Sigmoid colon (tissue), 7 donors: Measurements from ENCODE around the gene PPM1K. TPM values are rescaled to one million over a fixed set of nuclear protein-coding genes. Genes with fewer than 3 reads are reported as not detected.
"Not testable (repeated sequence)": the region's sequence is repeated elsewhere in the genome, so short reads cannot be mapped to it uniquely, and the experiment has no call there.

ENCODE experiments used
- DNase-seq: peaks from one replicate; pipeline ENCODE4 v3.0.0-alpha.2; 2019
- H3K27ac ChIP-seq, 4 donors: fragments of 200-600 bp; sonication (generic); one replicate each; pipeline ENCODE4 v1.5.1; 2016 to 2019; ENCODE audit warnings: mild to moderate bottlenecking in 1 of 4
- H3K27me3 ChIP-seq, 3 donors: fragments of 200-600 bp; sonication (generic); one replicate each; pipeline ENCODE4 v1.5.1; 2019; ENCODE audit warnings: mild to moderate bottlenecking in 1 of 3
- H3K36me3 ChIP-seq, 4 donors: fragments of 200-600 bp; sonication (generic); one replicate each; pipeline ENCODE4 v1.5.1; 2016 to 2019
- H3K4me1 ChIP-seq, 4 donors: fragments of 200-600 bp; sonication (generic); one replicate each; pipeline ENCODE4 v1.5.1; 2017 to 2019
- H3K4me3 ChIP-seq, 4 donors: fragments of 200-600 bp; sonication (generic); one replicate each; pipeline ENCODE4 v1.5.1; 2017 to 2019; ENCODE audit warnings: mild to moderate bottlenecking in 2 of 4, moderate library complexity in 1 of 4
- H3K9me3 ChIP-seq, 4 donors: fragments of 200-600 bp in 3 of 4; sonication (generic) in 3 of 4; one replicate each; pipeline versions ENCODE4 v1.5.1 to v1.6.1; 2013 to 2019
- EP300 ChIP-seq, 4 donors: sonication (generic); formaldehyde crosslinking; IDR thresholded peaks; one replicate each; pipeline ENCODE4 v1.6.1; 2017; ENCODE audit warnings: antibody characterized with exemption in 4 of 4
- POLR2A ChIP-seq, 2 donors: fragments of 450-650 bp; IDR thresholded peaks; one replicate each; pipeline ENCODE4 v1.6.1; 2016; ENCODE audit warnings: antibody characterized with exemption in 2 of 2, mild to moderate bottlenecking in 2 of 2, moderate library complexity in 2 of 2
- POLR2AphosphoS5 ChIP-seq, 4 donors: sonication (generic); formaldehyde crosslinking; IDR thresholded peaks; one replicate each; pipeline ENCODE4 v1.6.1; 2017; ENCODE audit warnings: antibody characterized with exemption in 4 of 4
- WGBS, 2 donors: extraction: QIAGEN DNeasy Blood & Tissue Kit; methylation state at CpG; one replicate each; pipeline ENCODE4 v1.1.7; 2013; 5-methylcytosine and 5-hydroxymethylcytosine counted together
- intact Hi-C: fragments of 100-400 bp; cut with DNase I; formaldehyde crosslinking; loops from one replicate; pipeline ENCODE4 v1.15.1; 2023
- polyA plus RNA-seq, 3 donors: library from polyadenylated mRNA; stranded (reverse); fragments of 200-250 nt; gene quantifications; one replicate each; pipeline ENCODE4 v1.2.3, GENCODE V29; 2013
- total RNA-seq, 4 donors: library from RNA; depleted of rRNA; stranded (reverse); fragments of >200 nt; gene quantifications; one replicate each; pipeline ENCODE4 v1.1.0, GENCODE V29; 2016
- TF ChIP-seq, protein P1 (sequence below), 4 experiments: fragments of 450-650 bp in 3 of 4; fragments of 200-600 bp in 1 of 4; IDR thresholded peaks; one replicate each; pipeline ENCODE4 v1.5.1; 2016 to 2019; ENCODE audit warnings: antibody characterized with exemption in 4 of 4, mild to moderate bottlenecking in 3 of 4, moderate library complexity in 2 of 4
- donor health status: healthy with polysubstance abuse.
- donor health status: Bipolar disorder and iron deficiency.
- donor health status: healthy.

The PPM1K gene
- total and polyA plus RNA-seq, 7 donors, result 1.6 to 16.8 (median 14.7) TPM

DNA sequence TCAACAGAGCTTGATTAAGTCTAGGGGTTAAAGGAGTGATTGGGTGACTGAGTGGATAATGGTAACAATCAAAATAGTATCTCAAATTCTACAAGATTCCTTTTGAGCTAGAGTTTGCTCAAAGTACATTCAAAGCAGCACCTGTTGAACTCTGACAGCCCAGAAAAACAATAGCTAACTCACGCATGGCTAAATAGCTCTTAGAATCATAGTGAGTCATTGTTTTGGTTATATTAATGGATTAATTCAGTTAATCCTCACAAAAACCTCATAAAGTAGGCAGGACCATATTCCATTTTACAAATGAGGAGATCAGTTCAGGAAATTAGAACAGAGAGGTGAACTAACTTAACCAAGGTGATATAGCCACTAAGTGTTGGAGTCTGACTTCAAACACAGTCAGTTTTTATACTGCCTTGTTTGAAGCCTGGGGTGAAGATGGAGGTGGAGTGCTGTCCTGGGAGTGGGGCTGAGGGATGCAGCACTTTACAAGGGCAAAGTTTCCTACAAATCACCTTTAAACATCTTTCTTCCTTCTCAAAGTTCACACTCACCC is 35.9 kb upstream of the PPM1K start:
- H3K4me1 ChIP-seq, result peaks cover 0 to 4% (median 0%) of the 10 kb centered on the region in 4 donors
- no peaks in the 10 kb centered on the region for H3K27me3 ChIP-seq
- DNase-seq, result no peak
- no peak overlapping the region for H3K4me3 ChIP-seq
- WGBS, 2 donors, result 57 to 58% methylated on average over 1 of the region's 1 CpG
- H3K9me3 ChIP-seq, result no peaks in the 10 kb centered on the region
- intact Hi-C loops, result no loop called here
- TF ChIP-seq POLR2AphosphoS5 (IDR thresholded peaks at IDR 0.05) (no peak), EP300 (IDR thresholded peaks at IDR 0.05) (no peak), POLR2A (IDR thresholded peaks at IDR 0.05) (no peak)
- TF ChIP-seq, protein P1, sequence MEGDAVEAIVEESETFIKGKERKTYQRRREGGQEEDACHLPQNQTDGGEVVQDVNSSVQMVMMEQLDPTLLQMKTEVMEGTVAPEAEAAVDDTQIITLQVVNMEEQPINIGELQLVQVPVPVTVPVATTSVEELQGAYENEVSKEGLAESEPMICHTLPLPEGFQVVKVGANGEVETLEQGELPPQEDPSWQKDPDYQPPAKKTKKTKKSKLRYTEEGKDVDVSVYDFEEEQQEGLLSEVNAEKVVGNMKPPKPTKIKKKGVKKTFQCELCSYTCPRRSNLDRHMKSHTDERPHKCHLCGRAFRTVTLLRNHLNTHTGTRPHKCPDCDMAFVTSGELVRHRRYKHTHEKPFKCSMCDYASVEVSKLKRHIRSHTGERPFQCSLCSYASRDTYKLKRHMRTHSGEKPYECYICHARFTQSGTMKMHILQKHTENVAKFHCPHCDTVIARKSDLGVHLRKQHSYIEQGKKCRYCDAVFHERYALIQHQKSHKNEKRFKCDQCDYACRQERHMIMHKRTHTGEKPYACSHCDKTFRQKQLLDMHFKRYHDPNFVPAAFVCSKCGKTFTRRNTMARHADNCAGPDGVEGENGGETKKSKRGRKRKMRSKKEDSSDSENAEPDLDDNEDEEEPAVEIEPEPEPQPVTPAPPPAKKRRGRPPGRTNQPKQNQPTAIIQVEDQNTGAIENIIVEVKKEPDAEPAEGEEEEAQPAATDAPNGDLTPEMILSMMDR (IDR thresholded peaks at IDR 0.05), result no peak
- H3K27ac ChIP-seq, result peak overlapping the region in 1 of 4 donors; percentile 26
- H3K36me3 ChIP-seq, result no peaks in the 10 kb centered on the region

GRCh38 chr4:88318751-88319350 is 34.5 kb upstream of the PPM1K start:
- Histone ChIP-seq H3K27ac (no peak overlapping the region), H3K9me3 (no peaks in the 10 kb centered on the region), H3K4me3 (no peak overlapping the region), H3K27me3 (no peaks in the 10 kb centered on the region), H3K36me3 (no peaks in the 10 kb centered on the region), H3K4me1 (peaks cover 0 to 4% (median 0%) of the 10 kb centered on the region in 4 donors)
- 66 to 76% methylated on average over 3 of the region's 3 CpGs for WGBS, 2 donors
- no peak for DNase-seq
- intact Hi-C loops, result no loop called here
- TF ChIP-seq POLR2A (IDR thresholded peaks at IDR 0.05) (no peak), EP300 (IDR thresholded peaks at IDR 0.05) (no peak), POLR2AphosphoS5 (IDR thresholded peaks at IDR 0.05) (no peak)
- TF ChIP-seq, protein P1 (IDR thresholded peaks at IDR 0.05), result no peak

- no peak overlapping the region for H3K27ac ChIP-seq
- H3K4me1 ChIP-seq, result no peaks in the 10 kb centered on the region
- no peak overlapping the region for H3K4me3 ChIP-seq
- 72 to 80% methylated on average over 5 of the region's 5 CpGs for WGBS, 2 donors
- H3K27me3 ChIP-seq, result no peaks in the 10 kb centered on the region
- intact Hi-C loops, result no loop called here
- H3K36me3 ChIP-seq, result no peaks in the 10 kb centered on the region
- DNase-seq, result no peak
- TF ChIP-seq, protein P1 (IDR thresholded peaks at IDR 0.05), result no peak
- no peak for TF ChIP-seq EP300 (IDR thresholded peaks at IDR 0.05)
- no peak for TF ChIP-seq POLR2A (IDR thresholded peaks at IDR 0.05)
- TF ChIP-seq POLR2AphosphoS5 (IDR thresholded peaks at IDR 0.05), result no peak
- peaks cover 0 to 3% (median 0%) of the 10 kb centered on the region in 4 donors for H3K9me3 ChIP-seq
Observed at GRCh38 chr4:88315460-88316017, 31.2 kb upstream of the PPM1K start.

DNA sequence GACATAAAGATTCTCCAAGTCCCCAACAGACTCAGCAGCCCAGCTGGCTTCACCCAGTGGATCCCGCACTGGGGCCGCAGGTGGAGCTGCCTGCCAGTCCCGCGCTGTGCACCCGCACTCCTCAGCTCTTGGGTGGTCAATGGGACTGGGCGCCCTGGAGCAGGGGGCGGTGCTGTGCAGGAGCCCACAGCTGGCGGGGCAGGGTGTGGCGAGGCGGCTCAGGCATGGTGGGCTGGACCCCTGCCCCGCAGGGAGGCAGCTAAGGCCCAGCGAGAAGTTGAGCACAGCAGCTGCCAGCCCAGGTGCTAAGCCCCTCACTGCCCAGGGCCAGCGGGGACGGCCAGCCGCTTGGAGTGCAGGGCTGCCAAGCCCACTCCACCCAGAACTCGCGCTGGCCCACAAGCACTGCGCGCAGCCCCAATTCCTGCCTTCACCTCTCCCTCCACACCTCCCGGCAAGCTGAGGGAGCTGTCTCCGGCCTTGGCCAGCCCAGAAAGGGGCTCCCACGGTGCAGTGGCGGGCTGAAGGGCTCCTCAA is 28.8 kb upstream of the PPM1K start:
- H3K27ac ChIP-seq, DNase-seq, H3K36me3 ChIP-seq, H3K27me3 ChIP-seq, H3K4me3 ChIP-seq, H3K9me3 ChIP-seq, H3K4me1 ChIP-seq, intact Hi-C loops: not testable (repeated sequence)
- WGBS, 2 donors, result 92 to 96% methylated on average over 23 of the region's 23 CpGs

GRCh38 chr4:88308587-88308986 is 24.2 kb upstream of the PPM1K start:
- WGBS, 2 donors, result 45 to 82% methylated on average over 1 of the region's 1 CpG
- Histone ChIP-seq H3K4me3 (no peak overlapping the region), H3K27me3 (no peaks in the 10 kb centered on the region), H3K36me3 (no peaks in the 10 kb centered on the region), H3K27ac (no peak overlapping the region), H3K9me3 (peaks cover 0 to 3% (median 0%) of the 10 kb centered on the region in 4 donors), H3K4me1 (no peaks in the 10 kb centered on the region)
- no peak for DNase-seq
- TF ChIP-seq EP300 (IDR thresholded peaks at IDR 0.05) (no peak), POLR2A (IDR thresholded peaks at IDR 0.05) (no peak), POLR2AphosphoS5 (IDR thresholded peaks at IDR 0.05) (no peak)
- TF ChIP-seq, protein P1 (IDR thresholded peaks at IDR 0.05), result no peak
- intact Hi-C loops, result no loop called here
